Esophagus (tissue), 2 donors: ENCODE measurements around the gene NOVA2. TPM values are rescaled to one million over a fixed set of nuclear protein-coding genes. Genes with fewer than 3 reads are reported as not detected.

Experiments
- H3K27ac ChIP-seq, 2 donors: one replicate each; pipeline ENCODE4 v1.5.1; 2013; ENCODE audit warnings: low read depth in 2 of 2, mild to moderate bottlenecking in 2 of 2, inconsistent platforms in 1 of 2, low read length in 1 of 2, moderate library complexity in 1 of 2
- H3K27me3 ChIP-seq, 2 donors: one replicate each; pipeline ENCODE4 v1.6.1; 2013; ENCODE audit warnings: low read length in 2 of 2, control low read depth in 1 of 2, mild to moderate bottlenecking in 1 of 2; ENCODE audit not compliant: insufficient read depth in 2 of 2, control insufficient read depth in 1 of 2
- H3K36me3 ChIP-seq, 2 donors: one replicate each; pipeline ENCODE4 v1.6.1; 2013; ENCODE audit warnings: low read length in 1 of 2; ENCODE audit not compliant: control insufficient read depth in 2 of 2, insufficient read depth in 2 of 2
- H3K4me1 ChIP-seq, 2 donors: one replicate each; pipeline ENCODE4 v1.6.1; 2013; ENCODE audit warnings: low read length in 1 of 2; ENCODE audit not compliant: control insufficient read depth in 2 of 2, insufficient read depth in 2 of 2
- H3K4me3 ChIP-seq, 2 donors: one replicate each; pipeline ENCODE4 v1.5.1; 2013; ENCODE audit warnings: low read length in 2 of 2, mild to moderate bottlenecking in 2 of 2, low read depth in 1 of 2, moderate library complexity in 1 of 2
- H3K9me3 ChIP-seq, 2 donors: one replicate each; pipeline ENCODE4 v1.6.1; 2013; ENCODE audit warnings: mild to moderate bottlenecking in 2 of 2, low read depth in 1 of 2, low read length in 1 of 2, moderate library complexity in 1 of 2; ENCODE audit not compliant: control insufficient read depth in 2 of 2, insufficient read depth in 1 of 2
- WGBS, 2 donors: extraction: QIAGEN DNeasy Blood & Tissue Kit; methylation state at CpG; one replicate each; pipeline ENCODE4 v1.1.7; 2013; 5-methylcytosine and 5-hydroxymethylcytosine counted together
- polyA plus RNA-seq, 2 donors: library from polyadenylated mRNA; stranded (reverse); fragments of 200-250 nt; gene quantifications; one replicate each; pipeline ENCODE4 v1.2.3, GENCODE V29; 2013
- donor health status: healthy with polysubstance abuse.
- donor health status: Bipolar disorder and iron deficiency.

NOVA2 gene
- polyA plus RNA-seq, 2 donors, result 0.31 to 1.0 TPM

DNA sequence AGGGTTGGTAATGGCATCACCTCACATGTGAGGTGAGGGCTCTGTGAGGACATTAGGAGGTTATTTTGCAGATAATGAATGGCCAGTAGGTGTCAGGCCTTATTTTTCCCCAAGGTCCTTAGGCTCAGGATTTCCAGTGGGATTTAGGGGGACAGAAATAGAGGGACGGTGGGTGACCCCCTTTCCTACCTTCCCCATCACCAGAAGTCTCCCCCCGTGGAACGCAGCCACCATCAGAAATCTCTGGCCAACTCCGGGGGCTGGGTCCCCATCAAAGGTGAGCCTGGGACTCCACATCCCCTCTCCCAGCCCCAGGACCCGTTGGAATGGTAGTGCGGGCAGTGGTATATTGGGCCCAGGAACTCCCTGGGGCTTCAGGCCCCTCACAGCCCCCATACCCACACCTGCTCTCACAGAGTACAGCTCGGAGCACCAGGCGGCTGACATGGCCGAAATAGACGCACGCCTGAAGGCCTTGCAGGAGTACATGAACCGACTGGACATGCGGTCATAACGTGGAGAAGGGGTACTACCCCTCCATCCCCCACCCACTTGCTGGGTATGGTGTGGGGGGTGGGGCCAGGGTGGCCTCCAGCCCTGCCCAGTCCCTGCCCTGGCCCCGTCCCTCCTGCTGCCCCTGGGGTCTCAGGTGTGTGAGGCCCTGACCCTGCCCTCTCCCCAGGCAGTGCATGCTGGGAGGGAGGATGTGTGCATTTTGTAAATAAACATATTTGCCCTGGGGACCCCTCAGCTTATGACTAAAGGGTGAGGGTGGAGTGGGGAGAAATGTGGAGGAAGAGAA lies 44.4 kb upstream of the NOVA2 start:
- Histone ChIP-seq H3K27ac (no peak overlapping the region), H3K4me3 (no peak overlapping the region), H3K9me3 (no peaks in the 10 kb centered on the region), H3K36me3 (no peaks in the 10 kb centered on the region), H3K27me3 (no peaks in the 10 kb centered on the region), H3K4me1 (peaks cover 13 to 16% of the 10 kb centered on the region in 2 donors)
- WGBS, 2 donors, result 94 to 95% methylated on average over 15 of the region's 15 CpGs

DNA sequence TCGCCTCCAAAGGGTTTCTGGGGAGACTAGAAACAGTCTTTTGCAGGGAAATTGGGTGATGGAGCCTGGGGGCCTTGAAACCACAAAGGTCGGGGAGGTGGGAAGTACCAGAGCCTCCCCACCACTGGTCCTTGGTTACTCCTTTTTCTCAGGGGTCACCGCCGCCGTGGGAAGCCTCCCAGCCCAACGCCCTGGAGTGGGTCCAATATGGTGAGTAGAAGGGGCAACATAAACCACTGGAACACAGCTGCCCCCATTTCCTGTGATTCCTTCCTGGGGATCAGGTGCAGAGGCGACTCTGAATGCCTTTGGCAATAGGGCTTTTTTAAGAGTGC lies 43.4 kb upstream of the NOVA2 start:
- Histone ChIP-seq H3K4me3 (no peak overlapping the region), H3K27ac (no peak overlapping the region)

DNA sequence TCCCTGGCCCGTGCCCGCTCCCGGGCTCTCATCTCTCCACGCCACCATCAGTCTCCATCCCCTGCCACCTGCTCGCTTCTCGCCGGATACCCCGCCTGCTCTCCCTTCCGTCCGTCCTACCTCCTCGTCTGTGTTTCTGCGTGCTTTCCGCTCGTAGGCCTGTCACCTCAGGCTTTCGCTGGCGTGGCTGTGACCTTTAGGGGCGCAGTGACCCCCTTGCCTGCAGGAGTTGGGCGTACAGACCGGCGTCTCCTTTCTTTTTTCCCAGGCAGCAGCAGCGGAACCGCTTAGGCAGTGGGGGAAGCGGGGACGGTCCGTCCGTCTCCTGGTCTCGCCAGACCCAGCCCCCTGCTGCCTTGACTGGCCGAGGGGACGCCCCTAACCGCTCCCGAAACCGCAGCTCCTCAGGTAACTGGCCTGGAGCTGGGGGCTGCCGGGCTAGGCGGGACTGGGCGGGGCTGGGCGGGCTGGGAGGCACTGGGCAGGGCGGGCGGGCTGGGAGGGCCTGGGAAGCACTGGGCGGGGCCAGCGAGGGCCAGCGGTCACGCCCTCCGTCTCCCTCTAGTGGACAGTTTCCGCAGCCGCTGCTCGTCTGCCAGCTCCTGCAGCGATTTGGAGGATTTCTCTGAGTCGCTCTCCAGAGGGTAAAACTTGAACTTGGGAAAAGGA lies 42.9 kb upstream of the NOVA2 start:
- Histone ChIP-seq H3K9me3 (no peaks in the 10 kb centered on the region), H3K27ac (peak overlapping the region in 1 of 2 donors; percentile 6), H3K27me3 (no peaks in the 10 kb centered on the region), H3K36me3 (no peaks in the 10 kb centered on the region), H3K4me3 (peak overlapping the region; percentile 70 to 71), H3K4me1 (peaks cover 13% of the 10 kb centered on the region in 2 donors)
- 1% methylated on average over 46 to 48 of the region's 48 CpGs for WGBS, 2 donors

More for the DNA sequence above, 43.4 kb upstream of the NOVA2 start:
- Histone ChIP-seq H3K36me3 (no peaks in the 10 kb centered on the region), H3K9me3 (no peaks in the 10 kb centered on the region), H3K27me3 (no peaks in the 10 kb centered on the region), H3K4me1 (peaks cover 13 to 16% of the 10 kb centered on the region in 2 donors)
- 43 to 45% methylated on average over 7 of the region's 7 CpGs for WGBS, 2 donors

DNA sequence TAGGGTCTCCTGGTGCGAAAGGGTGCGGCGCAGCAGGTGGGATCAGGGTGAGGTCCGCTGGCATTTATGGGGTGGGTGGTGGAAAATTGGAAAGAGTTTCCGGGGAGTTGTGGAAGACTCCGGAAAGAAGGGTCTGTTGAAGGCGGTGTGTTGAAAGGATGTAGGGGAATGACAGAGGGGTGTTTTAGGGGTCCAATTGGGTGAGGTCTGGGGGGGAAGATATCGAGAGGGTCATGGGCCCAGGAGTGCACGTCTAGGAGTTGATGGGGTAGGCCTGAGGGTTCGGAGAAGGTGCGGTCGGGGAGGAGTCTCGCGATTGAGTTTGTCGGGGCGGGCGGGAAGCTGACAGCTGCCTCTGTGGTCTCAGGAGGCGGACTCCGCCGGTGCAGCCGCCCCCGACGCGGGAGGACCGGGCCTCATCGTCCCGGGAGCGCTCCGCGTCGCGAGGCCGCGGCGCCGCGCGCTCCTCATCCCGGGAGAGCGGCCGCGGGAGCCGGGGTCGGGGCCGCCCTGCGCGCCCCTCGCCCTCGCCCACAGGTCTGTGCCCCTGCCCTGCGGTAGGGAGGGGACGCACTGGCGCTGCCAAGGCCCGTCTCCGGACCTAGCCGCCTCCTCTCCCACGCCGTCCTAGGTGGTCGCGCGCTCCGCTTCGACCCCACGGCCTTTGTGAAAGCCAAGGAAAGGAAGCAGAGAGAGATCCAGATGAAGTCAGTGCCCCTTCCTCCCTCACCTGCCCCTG lies 42.2 kb upstream of the NOVA2 start:
- H3K27me3 ChIP-seq, result no peaks in the 10 kb centered on the region
- 4 to 5% methylated on average over 26 to 63 of the region's 63 CpGs for WGBS, 2 donors
- no peaks in the 10 kb centered on the region for H3K9me3 ChIP-seq
- H3K4me3 ChIP-seq, result peak overlapping the region; percentile 70 to 71
- H3K36me3 ChIP-seq, result no peaks in the 10 kb centered on the region
- H3K27ac ChIP-seq, result no peak overlapping the region
- peaks cover 13% of the 10 kb centered on the region in 2 donors for H3K4me1 ChIP-seq

DNA sequence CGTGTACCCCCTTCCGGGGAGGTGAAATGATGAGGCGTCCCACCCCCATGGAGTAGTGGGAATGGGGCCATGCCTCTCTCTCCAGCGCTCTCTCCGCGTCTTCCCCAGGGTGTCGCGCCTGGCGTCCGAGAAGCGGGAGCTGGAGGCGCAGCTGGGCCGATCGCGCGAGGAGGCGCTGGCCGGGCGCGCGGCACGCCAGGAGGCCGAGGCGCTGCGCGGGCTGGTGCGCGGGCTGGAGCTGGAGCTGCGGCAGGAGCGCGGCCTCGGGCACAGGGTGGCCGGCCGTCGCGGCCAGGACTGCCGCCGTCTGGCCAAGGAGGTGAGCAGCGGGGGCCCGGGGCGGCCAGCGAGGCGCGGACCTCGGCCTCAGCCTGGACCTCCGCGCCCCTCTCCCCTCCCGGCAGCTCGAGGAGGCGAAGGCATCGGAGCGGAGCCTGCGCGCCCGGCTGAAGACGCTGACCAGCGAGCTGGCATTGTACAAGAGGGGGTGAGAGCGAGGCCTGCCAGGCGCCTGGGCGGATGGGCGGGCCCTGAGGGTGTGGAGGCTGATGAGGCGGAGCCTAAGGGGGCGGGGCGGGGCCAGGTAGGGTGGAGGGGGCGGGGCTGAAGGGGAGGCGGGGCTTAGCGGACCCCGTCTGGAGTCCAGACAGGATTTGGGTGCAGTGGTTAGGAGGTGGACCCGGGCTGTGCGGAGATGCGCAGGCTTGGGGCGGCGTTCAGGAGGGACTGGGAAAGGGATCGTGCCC lies 41.4 kb upstream of the NOVA2 start:
- peak overlapping the region in 1 of 2 donors; percentile 63 for H3K27ac ChIP-seq
- 8 to 9% methylated on average over 49 to 74 of the region's 74 CpGs for WGBS, 2 donors
- peak overlapping the region; percentile 46 to 70 for H3K4me3 ChIP-seq
- peaks cover 0 to 2% of the 10 kb centered on the region in 2 donors for H3K36me3 ChIP-seq
- H3K27me3 ChIP-seq, result no peaks in the 10 kb centered on the region
- H3K9me3 ChIP-seq, result no peaks in the 10 kb centered on the region
- H3K4me1 ChIP-seq, result peaks cover 13% of the 10 kb centered on the region in 2 donors

DNA sequence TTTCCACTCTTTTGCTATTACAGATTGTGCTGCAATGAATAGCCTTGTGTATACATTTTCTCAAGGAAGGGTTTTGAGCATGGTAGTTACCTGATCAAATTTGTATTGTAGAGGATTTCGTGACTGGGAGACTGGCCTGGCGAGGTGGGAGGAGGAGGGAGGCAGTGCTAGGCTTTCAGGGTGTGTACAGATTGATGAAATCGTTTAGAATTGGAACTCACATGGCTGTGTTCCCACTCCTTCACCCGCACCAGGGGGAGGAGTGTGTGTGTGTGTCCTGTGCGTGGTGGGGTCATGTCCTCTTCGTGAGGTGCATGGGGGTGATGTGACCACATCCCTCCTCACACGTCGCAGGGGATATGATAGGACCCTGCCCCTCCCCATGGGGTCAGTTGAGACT lies 40.9 kb upstream of the NOVA2 start:
- H3K4me3 ChIP-seq, result peak overlapping the region; percentile 44 to 46
- WGBS, 2 donors, result 34 to 38% methylated on average over 8 of the region's 8 CpGs

DNA sequence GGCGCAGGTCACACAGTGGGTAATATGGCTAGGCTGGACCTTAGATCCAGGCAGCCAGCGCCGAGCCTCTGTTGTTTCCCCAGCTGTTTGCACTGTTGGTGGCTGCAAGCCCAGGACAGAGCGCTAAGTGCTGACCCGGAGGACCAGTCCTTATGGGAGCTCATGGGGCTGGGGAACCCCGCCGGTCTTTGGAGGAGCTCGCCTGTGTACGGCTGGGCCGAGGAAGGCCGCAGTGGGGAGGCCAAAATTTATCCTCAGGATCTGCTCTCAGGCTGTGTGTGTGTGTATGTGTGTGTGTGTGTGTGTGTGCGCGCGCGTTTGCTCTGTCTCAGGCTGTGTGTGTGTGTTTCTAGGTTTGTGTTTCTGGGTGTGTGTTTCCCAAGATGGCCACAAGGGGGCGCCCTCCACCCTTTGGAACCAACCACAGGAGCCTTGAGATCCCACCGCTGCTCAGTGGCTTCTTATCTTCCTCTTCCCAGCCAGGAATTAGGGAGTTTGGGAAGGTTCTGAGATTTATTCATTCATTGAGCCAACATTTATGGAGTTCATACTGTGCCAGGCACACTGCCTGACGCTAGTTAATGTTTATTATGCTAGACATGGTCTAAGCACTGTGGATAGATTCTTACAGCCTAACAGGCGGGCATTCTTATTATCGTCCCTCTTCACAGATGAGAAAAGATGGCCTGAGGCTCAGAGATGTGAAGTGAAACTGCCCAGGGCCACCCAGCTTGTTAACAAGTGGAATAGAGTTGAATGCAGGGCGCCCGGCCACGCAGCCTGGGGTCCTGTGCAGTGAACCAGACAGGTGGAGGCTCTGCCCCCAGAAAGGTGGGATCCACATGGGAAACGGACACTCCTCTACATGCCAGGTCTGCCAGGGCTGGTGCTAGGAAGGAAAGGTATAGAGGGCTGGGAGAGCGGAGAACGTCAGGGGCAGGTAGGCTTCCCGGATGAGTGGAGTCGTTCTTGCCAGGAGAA lies 36.2 kb upstream of the NOVA2 start:
- Histone ChIP-seq H3K36me3 (peaks cover 3 to 10% of the 10 kb centered on the region in 2 donors), H3K27me3 (no peaks in the 10 kb centered on the region), H3K4me3 (no peak overlapping the region), H3K27ac (no peak overlapping the region), H3K9me3 (no peaks in the 10 kb centered on the region), H3K4me1 (peaks cover 3% of the 10 kb centered on the region in 2 donors)
- WGBS, 2 donors, result 55 to 64% methylated on average over 28 of the region's 28 CpGs

More for the DNA sequence above, 40.9 kb upstream of the NOVA2 start:
- no peak overlapping the region for H3K27ac ChIP-seq
- no peaks in the 10 kb centered on the region for H3K27me3 ChIP-seq
- peaks cover 12 to 13% of the 10 kb centered on the region in 2 donors for H3K4me1 ChIP-seq
- no peaks in the 10 kb centered on the region for H3K9me3 ChIP-seq
- H3K36me3 ChIP-seq, result peaks cover 0 to 2% of the 10 kb centered on the region in 2 donors

DNA sequence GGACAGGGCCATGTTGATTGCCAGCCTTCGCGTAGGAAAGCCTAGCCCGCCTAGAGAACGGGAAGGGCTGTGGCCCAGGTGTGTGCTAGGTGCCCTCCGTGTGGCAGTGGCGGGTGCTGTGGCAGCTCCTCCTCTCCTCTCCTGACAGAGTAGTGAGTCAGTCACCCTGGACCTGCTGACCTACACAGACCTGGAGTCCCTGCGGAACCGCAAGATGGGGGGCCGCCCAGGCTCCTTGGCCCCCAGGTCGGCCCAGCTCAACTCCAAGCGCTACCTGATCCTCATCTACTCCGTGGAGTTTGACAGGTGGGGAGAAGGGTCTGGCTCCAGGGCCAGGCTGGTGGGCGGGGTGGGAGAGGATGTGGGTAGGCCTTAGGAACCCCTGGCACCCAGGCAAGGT lies 32.7 kb upstream of the NOVA2 start:
- no peaks in the 10 kb centered on the region for H3K9me3 ChIP-seq
- H3K27ac ChIP-seq, result no peak overlapping the region
- H3K36me3 ChIP-seq, result peaks cover 3 to 10% of the 10 kb centered on the region in 2 donors
- no peaks in the 10 kb centered on the region for H3K27me3 ChIP-seq
- whole genome bisulfite sequencing, 2 donors, result 94 to 96% methylated on average over 13 of the region's 13 CpGs
- H3K4me1 ChIP-seq, result no peaks in the 10 kb centered on the region
- H3K4me3 ChIP-seq, result no peak overlapping the region
